CD8-positive, alpha-beta memory T cell (primary cell): ENCODE measurements around the gene FXYD4. TPM values are rescaled to one million over a fixed set of nuclear protein-coding genes. Genes with fewer than 3 reads are reported as not detected.
A peak's percentile ranks its signal among the peaks of the same experiment; 100 is the strongest.

ENCODE experiments used
- CTCF ChIA-PET: fragments of 350-600 bp; sonication (Branson Sonifier 250); formaldehyde crosslinking; loops from one replicate; lab custom pipeline; 2021; ENCODE audit warnings: antibody characterized with exemption; lab: Charles Lee
- POLR2A ChIA-PET: fragments of 350-600 bp; sonication (Branson Sonifier 250); formaldehyde crosslinking; loops from one replicate; lab custom pipeline; 2021; ENCODE audit warnings: antibody characterized with exemption; lab: Charles Lee
- DNase-seq, 5 donors: peaks; one replicate each; pipeline versions ENCODE4 v3.0.0 to v3.0.0-alpha.2; 2020 to 2022; ENCODE audit warnings: mixed read lengths in 1 of 5
- H3K27ac ChIP-seq: one replicate; pipeline ENCODE4 v1.7.0; 2013; ENCODE audit warnings: low read depth, mild to moderate bottlenecking, low read length, moderate library complexity
- H3K27me3 ChIP-seq: 2 replicates; pipeline ENCODE4 v1.7.0; 2013; ENCODE audit warnings: low read length, mild to moderate bottlenecking; ENCODE audit not compliant: insufficient read depth, poor library complexity, severe bottlenecking
- H3K36me3 ChIP-seq: 2 replicates; pipeline ENCODE4 v1.7.0; 2013; ENCODE audit warnings: mild to moderate bottlenecking, low read length, moderate library complexity; ENCODE audit not compliant: insufficient read depth
- H3K4me1 ChIP-seq: 2 replicates; pipeline ENCODE4 v1.7.0; 2013; ENCODE audit warnings: mild to moderate bottlenecking, low read length, moderate library complexity; ENCODE audit not compliant: insufficient read depth
- H3K4me3 ChIP-seq: 2 replicates; pipeline ENCODE4 v1.7.0; 2013; ENCODE audit warnings: mild to moderate bottlenecking, low read length
- H3K9me3 ChIP-seq: 2 replicates; pipeline ENCODE4 v1.7.0; 2013; ENCODE audit warnings: mild to moderate bottlenecking, low read length
- H3K27ac Mint-ChIP-seq, 8 donors: one replicate each; pipeline ENCODE4 v1.8.0; 2020 to 2021; ENCODE audit warnings: mixed read lengths in 8 of 8, mild to moderate bottlenecking in 6 of 8, inconsistent platforms in 3 of 8, moderate library complexity in 3 of 8
- H3K27me3 Mint-ChIP-seq, 2 donors: one replicate each; pipeline ENCODE4 v1.8.0; 2020 to 2021; ENCODE audit warnings: mixed read lengths in 2 of 2, mild to moderate bottlenecking in 1 of 2, moderate library complexity in 1 of 2
- H3K36me3 Mint-ChIP-seq, 3 donors: one replicate each; pipeline ENCODE4 v1.8.0; 2020 to 2021; ENCODE audit warnings: mixed read lengths in 3 of 3, inconsistent platforms in 1 of 3, mild to moderate bottlenecking in 1 of 3
- H3K4me1 Mint-ChIP-seq, 3 donors: one replicate each; pipeline ENCODE4 v1.8.0; 2020 to 2021; ENCODE audit warnings: mixed read lengths in 3 of 3, inconsistent platforms in 1 of 3, mild to moderate bottlenecking in 1 of 3
- H3K4me3 Mint-ChIP-seq, 7 donors: one replicate each; pipeline ENCODE4 v1.8.0; 2020 to 2021; ENCODE audit warnings: mixed read lengths in 7 of 7, mild to moderate bottlenecking in 6 of 7, moderate library complexity in 4 of 7, inconsistent platforms in 2 of 7
- H3K9me3 Mint-ChIP-seq, 5 donors: one replicate each; pipeline ENCODE4 v1.8.0; 2020 to 2022; ENCODE audit warnings: mixed read lengths in 5 of 5, mild to moderate bottlenecking in 3 of 5, moderate library complexity in 2 of 5, inconsistent platforms in 1 of 5
- polyA plus RNA-seq: library from polyadenylated mRNA; unstranded; fragments of 300-500 nt; fragmentation: Illumina TruSeq; gene quantifications from one replicate; pipeline ENCODE4 v1.2.3, GENCODE V29; 2021
- total RNA-seq, 2 experiments: library from RNA; stranded (reverse); gene quantifications; one replicate each; pipeline ENCODE4 v1.2.3, GENCODE V29; 2021

Gene FXYD4
- total and polyA plus RNA-seq, 3 experiments from 2014 or later, result not detected

- Histone ChIP-seq H3K27me3 (no peaks in the 10 kb centered on the region), H3K27ac (no peak overlapping the region), H3K9me3 (no peaks in the 10 kb centered on the region), H3K4me1 (peaks cover under 1% of the 10 kb centered on the region), H3K4me3 (no peak overlapping the region), H3K36me3 (no peaks in the 10 kb centered on the region)
- ChIA-PET POLR2A (interaction anchor here (0.6 kb wide), 1 partner anchor 29 kb away, joined by 3 read pairs; no protein-coding TSS in a partner anchor), CTCF (interaction anchor here (1.3 to 1.6 kb wide), 2 partner anchors 10 to 67 kb away, joined by 3 to 4 read pairs; no protein-coding TSS in a partner anchor)
- Mint-ChIP-seq H3K4me3 (no peak overlapping the region), H3K9me3 (no peaks in the 10 kb centered on the region), H3K27me3 (peaks cover 9 to 21% of the 10 kb centered on the region in 2 donors), H3K4me1 (peaks cover 7 to 16% (median 14%) of the 10 kb centered on the region in 3 donors), H3K36me3 (no peaks in the 10 kb centered on the region), H3K27ac (no peak overlapping the region)
- no peak for DNase-seq
Measured at GRCh38 chr10:43338117-43338516, 33.3 kb upstream of the FXYD4 start.

- Histone ChIP-seq H3K27me3 (no peaks in the 10 kb centered on the region), H3K27ac (no peak overlapping the region), H3K4me3 (no peak overlapping the region), H3K36me3 (no peaks in the 10 kb centered on the region), H3K4me1 (no peaks in the 10 kb centered on the region), H3K9me3 (no peaks in the 10 kb centered on the region)
- no peak for DNase-seq
- ChIA-PET CTCF (interaction anchor here (1.3 to 1.6 kb wide), 2 partner anchors 9 to 68 kb away, joined by 3 to 4 read pairs; no protein-coding TSS in a partner anchor), POLR2A (interaction anchor here (0.5 kb wide), 1 partner anchor 17 kb away, joined by 5 read pairs; no protein-coding TSS in a partner anchor)
- Mint-ChIP-seq H3K4me1 (peaks cover 7 to 13% (median 10%) of the 10 kb centered on the region in 3 donors), H3K27ac (peak overlapping the region in 1 of 8 donors; percentile 74), H3K27me3 (peaks cover 9 to 21% of the 10 kb centered on the region in 2 donors), H3K36me3 (no peaks in the 10 kb centered on the region), H3K9me3 (no peaks in the 10 kb centered on the region), H3K4me3 (no peak overlapping the region)
Measured at GRCh38 chr10:43339136-43339535, 32.3 kb upstream of the FXYD4 start.

- CTCF ChIA-PET, result interaction anchor here (1.2 kb wide), 1 partner anchor 9 kb away, joined by 4 read pairs; no protein-coding TSS in a partner anchor
- Histone ChIP-seq H3K4me1 (no peaks in the 10 kb centered on the region), H3K4me3 (no peak overlapping the region), H3K9me3 (no peaks in the 10 kb centered on the region), H3K36me3 (no peaks in the 10 kb centered on the region), H3K27me3 (no peaks in the 10 kb centered on the region), H3K27ac (no peak overlapping the region)
- Mint-ChIP-seq H3K4me1 (peaks cover 8 to 16% (median 10%) of the 10 kb centered on the region in 3 donors), H3K27me3 (peaks cover 9 to 21% of the 10 kb centered on the region in 2 donors), H3K9me3 (no peaks in the 10 kb centered on the region), H3K4me3 (no peak overlapping the region), H3K36me3 (no peaks in the 10 kb centered on the region), H3K27ac (peak overlapping the region in 2 of 8 donors; percentile 62 to 77)
- POLR2A ChIA-PET, result no interaction called here
- DNase-seq, result no peak
Measured at GRCh38 chr10:43340101-43340500, 31.3 kb upstream of the FXYD4 start.

GRCh38 chr10:43340619-43341018, 30.8 kb upstream of the FXYD4 start:
- H3K36me3 Mint-ChIP-seq, result no peaks in the 10 kb centered on the region
- no peaks in the 10 kb centered on the region for H3K36me3 ChIP-seq
- POLR2A ChIA-PET, result no interaction called here
- no peaks in the 10 kb centered on the region for H3K9me3 Mint-ChIP-seq
- no peak for DNase-seq
- H3K4me3 Mint-ChIP-seq, result no peak overlapping the region
- H3K27me3 Mint-ChIP-seq, result peaks cover 9 to 21% of the 10 kb centered on the region in 2 donors
- H3K4me1 Mint-ChIP-seq, result peaks cover 8 to 16% (median 10%) of the 10 kb centered on the region in 3 donors
- H3K27me3 ChIP-seq, result no peaks in the 10 kb centered on the region
- CTCF ChIA-PET, result interaction anchor here (1.2 kb wide), 1 partner anchor 8 kb away, joined by 4 read pairs; no protein-coding TSS in a partner anchor
- no peaks in the 10 kb centered on the region for H3K9me3 ChIP-seq
- no peak overlapping the region for H3K27ac ChIP-seq
- no peaks in the 10 kb centered on the region for H3K4me1 ChIP-seq
- no peak overlapping the region for H3K27ac Mint-ChIP-seq
- H3K4me3 ChIP-seq, result no peak overlapping the region

GRCh38 chr10:43341450-43341849, 30.0 kb upstream of the FXYD4 start:
- Histone ChIP-seq H3K4me3 (no peak overlapping the region), H3K9me3 (no peaks in the 10 kb centered on the region), H3K36me3 (no peaks in the 10 kb centered on the region), H3K4me1 (no peaks in the 10 kb centered on the region), H3K27me3 (no peaks in the 10 kb centered on the region), H3K27ac (no peak overlapping the region)
- Mint-ChIP-seq H3K36me3 (no peaks in the 10 kb centered on the region), H3K4me3 (no peak overlapping the region), H3K27ac (peak overlapping the region in 1 of 8 donors; percentile 5), H3K27me3 (peaks cover 9 to 21% of the 10 kb centered on the region in 2 donors), H3K4me1 (peaks cover 8 to 16% (median 10%) of the 10 kb centered on the region in 3 donors), H3K9me3 (no peaks in the 10 kb centered on the region)
- DNase-seq, result no peak
- ChIA-PET POLR2A (no interaction called here), CTCF (interaction anchor here (1.2 kb wide), 1 partner anchor 48 kb away, joined by 3 read pairs; no protein-coding TSS in a partner anchor)

GRCh38 chr10:43342279-43343125, 28.9 kb upstream of the FXYD4 start:
- H3K27me3 Mint-ChIP-seq, result peaks cover 10 to 21% of the 10 kb centered on the region in 2 donors
- no peaks in the 10 kb centered on the region for H3K36me3 Mint-ChIP-seq
- H3K9me3 Mint-ChIP-seq, result no peaks in the 10 kb centered on the region
- no peak overlapping the region for H3K27ac Mint-ChIP-seq
- Histone ChIP-seq H3K27me3 (no peaks in the 10 kb centered on the region), H3K36me3 (no peaks in the 10 kb centered on the region), H3K9me3 (no peaks in the 10 kb centered on the region), H3K4me1 (no peaks in the 10 kb centered on the region), H3K27ac (no peak overlapping the region), H3K4me3 (no peak overlapping the region)
- ChIA-PET POLR2A (no interaction called here), CTCF (interaction anchor here (1.2 kb wide), 1 partner anchor 49 kb away, joined by 3 read pairs; no protein-coding TSS in a partner anchor)
- no peak overlapping the region for H3K4me3 Mint-ChIP-seq
- peaks cover 10 to 15% (median 10%) of the 10 kb centered on the region in 3 donors for H3K4me1 Mint-ChIP-seq
- no peak for DNase-seq

GRCh38 chr10:43343126-43343525, 28.3 kb upstream of the FXYD4 start:
- H3K27me3 ChIP-seq, result no peaks in the 10 kb centered on the region
- Mint-ChIP-seq H3K4me1 (peaks cover 13 to 19% (median 14%) of the 10 kb centered on the region in 3 donors), H3K36me3 (no peaks in the 10 kb centered on the region), H3K27ac (no peak overlapping the region), H3K27me3 (peaks cover 9 to 18% of the 10 kb centered on the region in 2 donors), H3K4me3 (no peak overlapping the region), H3K9me3 (no peaks in the 10 kb centered on the region)
- ChIA-PET POLR2A (no interaction called here), CTCF (no interaction called here)
- H3K9me3 ChIP-seq, result no peaks in the 10 kb centered on the region
- no peak for DNase-seq
- peaks cover 4% of the 10 kb centered on the region for H3K4me1 ChIP-seq
- H3K36me3 ChIP-seq, result no peaks in the 10 kb centered on the region
- no peak overlapping the region for H3K27ac ChIP-seq
- no peak overlapping the region for H3K4me3 ChIP-seq
